GM23338 (cell line): ENCODE results near the gene LIX1. TPM values are rescaled to one million over a fixed set of nuclear protein-coding genes. Genes with fewer than 3 reads are reported as not detected.

Experiments
- ATAC-seq: fragments of 200-7000 bp; cut with Tn5 transposase; 3 replicates; pipeline ENCODE4 v1.9.1; 2020
- DNase-seq: peaks from one replicate; pipeline ENCODE4 v3.0.0-alpha.2; 2015; ENCODE audit warnings: low spot score
- H2AFZ ChIP-seq: fragments of 200-600 bp; sonication (generic); 2 replicates; pipeline ENCODE4 v1.8.0; 2016; ENCODE audit warnings: antibody characterized with exemption, mild to moderate bottlenecking, moderate library complexity
- H3F3A ChIP-seq: fragments of 200-600 bp; sonication (generic); replicated peaks from 2 replicates; pipeline ENCODE4 v1.8.0; 2017; ENCODE audit warnings: antibody characterized with exemption, mixed run types, low read depth
- H3K27ac ChIP-seq: fragments of 200-600 bp; sonication (generic); 2 replicates; pipeline ENCODE4 v1.6.1; 2016; ENCODE audit warnings: low read depth
- H3K27me3 ChIP-seq: fragments of 200-600 bp; sonication (generic); 2 replicates; pipeline ENCODE4 v1.8.0; 2016; ENCODE audit warnings: mild to moderate bottlenecking, mixed run types, moderate library complexity; ENCODE audit not compliant: insufficient read depth
- H3K36me3 ChIP-seq: fragments of 200-600 bp; sonication (generic); 2 replicates; pipeline ENCODE4 v1.8.0; 2016; ENCODE audit warnings: mild to moderate bottlenecking; ENCODE audit not compliant: insufficient read depth
- H3K4me1 ChIP-seq: fragments of 200-600 bp; sonication (generic); 2 replicates; pipeline ENCODE4 v1.8.0; 2016; ENCODE audit warnings: mild to moderate bottlenecking, moderate library complexity; ENCODE audit not compliant: insufficient read depth
- H3K4me2 ChIP-seq: fragments of 200-600 bp; sonication (generic); 2 replicates; pipeline ENCODE4 v1.7.1; 2017; ENCODE audit warnings: mixed run types
- H3K4me3 ChIP-seq: fragments of 200-600 bp; sonication (generic); 2 replicates; pipeline ENCODE4 v1.6.1; 2016; ENCODE audit warnings: mixed run types
- H3K79me2 ChIP-seq: fragments of 200-600 bp; sonication (generic); replicated peaks from 2 replicates; pipeline ENCODE4 v1.8.0; 2017; ENCODE audit warnings: mild to moderate bottlenecking; ENCODE audit not compliant: insufficient read depth
- H3K9me2 ChIP-seq: fragments of 200-600 bp; sonication (generic); 2 replicates; pipeline ENCODE4 v1.8.0; 2017; ENCODE audit not compliant: insufficient read depth
- H4K20me1 ChIP-seq: fragments of 200-600 bp; sonication (generic); replicated peaks from 2 replicates; pipeline ENCODE4 v1.8.0; 2017; ENCODE audit warnings: mild to moderate bottlenecking; ENCODE audit not compliant: insufficient read depth
- H3K27ac Mint-ChIP-seq: 2 replicates; pipeline ENCODE4 v1.8.0; 2020; ENCODE audit warnings: inconsistent platforms, mild to moderate bottlenecking, moderate library complexity, mixed read lengths
- H3K27me3 Mint-ChIP-seq: 3 replicates; pipeline ENCODE4 v1.8.0; 2022; ENCODE audit warnings: low read depth, mild to moderate bottlenecking, moderate library complexity, mixed read lengths, inconsistent platforms; ENCODE audit not compliant: insufficient read depth, poor library complexity
- H3K36me3 Mint-ChIP-seq: 3 replicates; pipeline ENCODE4 v1.8.0; 2021; ENCODE audit warnings: low read depth, mild to moderate bottlenecking, inconsistent platforms, moderate library complexity, mixed read lengths
- H3K4me1 Mint-ChIP-seq: 3 replicates; pipeline ENCODE4 v1.8.0; 2020; ENCODE audit warnings: mild to moderate bottlenecking, inconsistent platforms, mixed read lengths
- H3K4me3 Mint-ChIP-seq: 3 replicates; pipeline ENCODE4 v1.8.0; 2021; ENCODE audit warnings: moderate library complexity, mild to moderate bottlenecking, inconsistent platforms, mixed read lengths
- H3K9me3 Mint-ChIP-seq: 3 replicates; pipeline ENCODE4 v1.8.0; 2020; ENCODE audit warnings: moderate library complexity, mild to moderate bottlenecking, inconsistent platforms, mixed read lengths
- CREB1 ChIP-seq: fragments of 250-450 bp; sonication (Bioruptor Pico); IDR thresholded peaks from 2 replicates; pipeline ENCODE4 v1.5.0; 2020; ENCODE audit warnings: low read depth, mild to moderate bottlenecking, moderate library complexity
- CTCF ChIP-seq, 2 experiments: fragments of 200-600 bp in 1 of 2; sonication (generic) in 1 of 2; conservative IDR thresholded peaks; 2 replicates each; pipeline versions ENCODE4 v1.5.1 to v1.6.1; 2016 to 2017; ENCODE audit warnings: antibody characterized with exemption in 2 of 2, low read depth in 2 of 2, mild to moderate bottlenecking in 2 of 2, moderate library complexity in 1 of 2
- EZH2 ChIP-seq: fragments of 200-600 bp; sonication (generic); IDR thresholded peaks from one replicate; pipeline ENCODE4 v1.8.0; 2017; ENCODE audit warnings: antibody characterized with exemption, mild to moderate bottlenecking, low read depth; ENCODE audit not compliant: unreplicated experiment
- EZH2phosphoT487 ChIP-seq: fragments of 200-600 bp; sonication (generic); IDR thresholded peaks from one replicate; pipeline ENCODE4 v1.8.1; 2018; ENCODE audit warnings: antibody characterized with exemption; ENCODE audit not compliant: unreplicated experiment
- JUNB ChIP-seq: IDR thresholded peaks from one replicate; pipeline ENCODE4 v1.6.1; 2016; ENCODE audit warnings: antibody characterized with exemption; ENCODE audit not compliant: unreplicated experiment
- NANOG ChIP-seq: IDR thresholded peaks from 2 replicates; pipeline ENCODE4 v1.6.1; 2016; ENCODE audit warnings: antibody characterized with exemption, borderline replicate concordance
- POLR2AphosphoS5 ChIP-seq: IDR thresholded peaks from 2 replicates; pipeline ENCODE4 v1.6.1; 2016; ENCODE audit warnings: antibody characterized with exemption, low read depth
- REST ChIP-seq: IDR thresholded peaks from one replicate; pipeline ENCODE4 v1.6.1; 2018; ENCODE audit warnings: antibody characterized with exemption; ENCODE audit not compliant: unreplicated experiment
- STAT1 ChIP-seq: IDR thresholded peaks from one replicate; pipeline ENCODE4 v1.6.1; 2016; ENCODE audit warnings: antibody characterized with exemption; ENCODE audit not compliant: unreplicated experiment
- ZNF114 ChIP-seq: fragments of 250-450 bp; sonication (Bioruptor Pico); IDR thresholded peaks from 2 replicates; pipeline ENCODE4 v1.5.0; 2020; ENCODE audit warnings: mild to moderate bottlenecking, moderate library complexity
- ZNF331 ChIP-seq: fragments of 250-450 bp; sonication (Bioruptor Pico); IDR thresholded peaks from 2 replicates; pipeline ENCODE4 v1.5.0; 2020; ENCODE audit warnings: low read depth, mild to moderate bottlenecking, moderate library complexity
- ZNF462 ChIP-seq: fragments of 250-450 bp; sonication (Bioruptor Pico); IDR thresholded peaks from 2 replicates; pipeline ENCODE4 v1.5.0; 2020; ENCODE audit warnings: mild to moderate bottlenecking, moderate library complexity
- polyA plus RNA-seq: library from polyadenylated mRNA; unstranded; fragments of >200 nt; fragmentation: Nextera tagmentation; extraction: Ambion mirVana; gene quantifications from 2 replicates; pipeline ENCODE4 v1.2.1, GENCODE V29; 2016
- total RNA-seq: library from RNA; depleted of rRNA; stranded (reverse); fragments of >200 nt; shearing (Covaris generic); gene quantifications from 2 replicates; pipeline ENCODE4 v1.2.3, GENCODE V29; 2014
- TF ChIP-seq, protein P1 (sequence below): IDR thresholded peaks from 2 replicates; pipeline ENCODE4 v1.6.1; 2016; ENCODE audit warnings: antibody characterized with exemption

The LIX1 gene
- total and polyA plus RNA-seq, 2 experiments from 2014 or later = 0.13 TPM; not detected in 1

- peaks cover 26% of the 10 kb centered on the region for H3K4me1 Mint-ChIP-seq
- H3K4me3 Mint-ChIP-seq = no peak overlapping the region
- Histone ChIP-seq H3K79me2 (no peaks in the 10 kb centered on the region), H3K36me3 (no peaks in the 10 kb centered on the region), H3K4me2 (no peak overlapping the region), H2AFZ (no peak overlapping the region), H4K20me1 (no peaks in the 10 kb centered on the region), H3F3A (no peaks in the 10 kb centered on the region), H3K4me1 (peaks cover 22% of the 10 kb centered on the region), H3K27me3 (no peaks in the 10 kb centered on the region), H3K27ac (no peak overlapping the region), H3K9me2 (no peaks in the 10 kb centered on the region; the same call in 1 of the 2 replicates), H3K4me3 (no peak overlapping the region)
- H3K27me3 Mint-ChIP-seq = peaks cover 5% of the 10 kb centered on the region
- no peaks in the 10 kb centered on the region for H3K36me3 Mint-ChIP-seq
- DNase-seq (no peak), ATAC-seq (peak; percentile 36; the same call in 2 of the 3 replicates)
- H3K27ac Mint-ChIP-seq = no peak overlapping the region
- H3K9me3 Mint-ChIP-seq = no peaks in the 10 kb centered on the region
- TF ChIP-seq CREB1 (CRISPR knock-in tag) (no peak), JUNB (no peak), ZNF462 (no peak), ZNF331 (CRISPR knock-in tag) (no peak), EZH2phosphoT487 (no peak), NANOG (no peak), ZNF114 (CRISPR knock-in tag) (no peak), POLR2AphosphoS5 (no peak), EZH2 (no peak), REST (no peak), STAT1 (no peak), CTCF (conservative IDR thresholded peaks at IDR 0.05; ENCODE audit: low read depth in 2 of 2) (no peak)
- TF ChIP-seq, protein P1, sequence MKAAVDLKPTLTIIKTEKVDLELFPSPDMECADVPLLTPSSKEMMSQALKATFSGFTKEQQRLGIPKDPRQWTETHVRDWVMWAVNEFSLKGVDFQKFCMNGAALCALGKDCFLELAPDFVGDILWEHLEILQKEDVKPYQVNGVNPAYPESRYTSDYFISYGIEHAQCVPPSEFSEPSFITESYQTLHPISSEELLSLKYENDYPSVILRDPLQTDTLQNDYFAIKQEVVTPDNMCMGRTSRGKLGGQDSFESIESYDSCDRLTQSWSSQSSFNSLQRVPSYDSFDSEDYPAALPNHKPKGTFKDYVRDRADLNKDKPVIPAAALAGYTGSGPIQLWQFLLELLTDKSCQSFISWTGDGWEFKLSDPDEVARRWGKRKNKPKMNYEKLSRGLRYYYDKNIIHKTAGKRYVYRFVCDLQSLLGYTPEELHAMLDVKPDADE = no peak
Measured at GRCh38 chr5:97111616-97112015, 30.8 kb downstream of the LIX1 start.
